Endodermal cell (in vitro differentiated cells): Measurements from ENCODE around the gene CCDC91. TPM values are rescaled to one million over a fixed set of nuclear protein-coding genes. Genes with fewer than 3 reads are reported as not detected.

Experiments used
- DNase-seq: peaks from one replicate; pipeline ENCODE4 v3.0.0-alpha.2; 2017
- H3K27ac ChIP-seq: 2 replicates; pipeline ENCODE4 v1.5.1; 2013; ENCODE audit warnings: mild to moderate bottlenecking, low read depth, low read length, moderate library complexity
- H3K27me3 ChIP-seq: 2 replicates; pipeline ENCODE4 v1.6.1; 2013; ENCODE audit warnings: mild to moderate bottlenecking, low read length, moderate library complexity; ENCODE audit not compliant: insufficient read depth, control insufficient read depth, poor library complexity, severe bottlenecking
- H3K36me3 ChIP-seq: 2 replicates; pipeline ENCODE4 v1.7.0; 2013; ENCODE audit warnings: mild to moderate bottlenecking, low read length, moderate library complexity; ENCODE audit not compliant: control insufficient read depth, insufficient read depth
- H3K4me1 ChIP-seq: one replicate; pipeline ENCODE4 v1.7.0; 2013; ENCODE audit warnings: low read length; ENCODE audit not compliant: control insufficient read depth, insufficient read depth
- H3K4me3 ChIP-seq: 2 replicates; pipeline ENCODE4 v1.5.1; 2013; ENCODE audit warnings: mild to moderate bottlenecking, low read length, moderate library complexity
- H3K9ac ChIP-seq: 2 replicates; pipeline ENCODE4 v1.6.1; 2013; ENCODE audit warnings: mild to moderate bottlenecking, low read length, moderate library complexity; ENCODE audit not compliant: poor library complexity, severe bottlenecking; ENCODE audit errors: extremely low read depth
- H3K9me3 ChIP-seq: 2 replicates; pipeline ENCODE4 v1.6.1; 2013; ENCODE audit warnings: mild to moderate bottlenecking, low read length, moderate library complexity; ENCODE audit not compliant: control insufficient read depth
- H3K27ac Mint-ChIP-seq: 2 replicates; pipeline ENCODE4 v1.8.0; 2020; ENCODE audit warnings: mixed read lengths
- H3K27me3 Mint-ChIP-seq: 2 replicates; pipeline ENCODE4 v1.8.0; 2021; ENCODE audit warnings: mild to moderate bottlenecking, mixed read lengths; ENCODE audit not compliant: insufficient read depth
- H3K36me3 Mint-ChIP-seq: 2 replicates; pipeline ENCODE4 v1.8.0; 2020; ENCODE audit warnings: low read depth, mixed read lengths
- H3K4me1 Mint-ChIP-seq: 2 replicates; pipeline ENCODE4 v1.8.0; 2020; ENCODE audit warnings: mixed read lengths
- H3K4me3 Mint-ChIP-seq: 2 replicates; pipeline ENCODE4 v1.8.0; 2020; ENCODE audit warnings: mild to moderate bottlenecking, moderate library complexity, mixed read lengths
- H3K9me3 Mint-ChIP-seq: 2 replicates; pipeline ENCODE4 v1.8.0; 2020; ENCODE audit warnings: mild to moderate bottlenecking, mixed read lengths
- WGBS, 2 experiments: methylation state at CpG; one replicate each; pipeline versions ENCODE4 v1.1.5 to v1.1.7; 2013; ENCODE audit warnings: missing lambda C conversion rate in 2 of 2, mixed read lengths in 1 of 2; ENCODE audit not compliant: insufficient coverage in 1 of 2, insufficient read length in 1 of 2; 5-methylcytosine and 5-hydroxymethylcytosine counted together
- total RNA-seq, 2 donors: library from RNA; stranded (reverse); fragmentation: NEBNext Ultra II Directional in 1 of 2; extraction: Animal tissue kit (Norgen Biotek cat#: 25700) in 1 of 2; gene quantifications; 2 replicates in 1 of 2; 3 replicates in 1 of 2; pipeline ENCODE4 v1.2.1, GENCODE V29; 2021
- TF ChIP-seq, protein P1 (sequence below): fragments of 200-600 bp; sonication (generic); conservative IDR thresholded peaks from 2 replicates; pipeline ENCODE4 v1.5.0; 2021; ENCODE audit warnings: antibody characterized with exemption, mild to moderate bottlenecking

The CCDC91 gene
- total RNA-seq, 2 donors from 2014 or later, result 25.3 to 45.7 TPM

DNA sequence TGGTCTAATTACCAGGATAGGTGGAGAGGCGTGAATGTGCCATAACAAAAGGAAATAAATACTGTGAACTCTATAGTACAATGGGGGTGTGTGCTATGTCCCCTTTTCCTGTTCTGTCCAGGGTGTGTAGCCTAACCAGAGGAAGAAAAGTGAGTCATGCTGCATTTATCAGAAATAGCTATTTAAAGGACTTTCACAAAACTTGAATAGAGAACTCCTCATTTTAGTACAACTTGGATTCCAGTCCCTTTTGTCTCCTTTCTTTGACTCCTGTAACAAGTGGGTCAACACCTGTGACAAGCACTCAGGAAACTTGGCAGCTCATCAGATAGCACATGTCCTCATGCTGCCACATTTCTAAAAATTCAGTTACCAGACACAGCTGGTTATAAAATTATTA is 123.4 kb downstream of the CCDC91 start:
- Histone ChIP-seq H3K27ac (no peak overlapping the region), H3K9me3 (no peaks in the 10 kb centered on the region), H3K4me3 (no peak overlapping the region), H3K9ac (no peak overlapping the region), H3K36me3 (no peaks in the 10 kb centered on the region), H3K27me3 (no peaks in the 10 kb centered on the region), H3K4me1 (no peaks in the 10 kb centered on the region)
- Mint-ChIP-seq H3K4me1 (peaks cover 19% of the 10 kb centered on the region), H3K4me3 (no peak overlapping the region), H3K36me3 (peaks cover 21% of the 10 kb centered on the region), H3K27me3 (peaks cover 2% of the 10 kb centered on the region), H3K9me3 (peaks cover 12% of the 10 kb centered on the region), H3K27ac (no peak overlapping the region)
- TF ChIP-seq, protein P1, sequence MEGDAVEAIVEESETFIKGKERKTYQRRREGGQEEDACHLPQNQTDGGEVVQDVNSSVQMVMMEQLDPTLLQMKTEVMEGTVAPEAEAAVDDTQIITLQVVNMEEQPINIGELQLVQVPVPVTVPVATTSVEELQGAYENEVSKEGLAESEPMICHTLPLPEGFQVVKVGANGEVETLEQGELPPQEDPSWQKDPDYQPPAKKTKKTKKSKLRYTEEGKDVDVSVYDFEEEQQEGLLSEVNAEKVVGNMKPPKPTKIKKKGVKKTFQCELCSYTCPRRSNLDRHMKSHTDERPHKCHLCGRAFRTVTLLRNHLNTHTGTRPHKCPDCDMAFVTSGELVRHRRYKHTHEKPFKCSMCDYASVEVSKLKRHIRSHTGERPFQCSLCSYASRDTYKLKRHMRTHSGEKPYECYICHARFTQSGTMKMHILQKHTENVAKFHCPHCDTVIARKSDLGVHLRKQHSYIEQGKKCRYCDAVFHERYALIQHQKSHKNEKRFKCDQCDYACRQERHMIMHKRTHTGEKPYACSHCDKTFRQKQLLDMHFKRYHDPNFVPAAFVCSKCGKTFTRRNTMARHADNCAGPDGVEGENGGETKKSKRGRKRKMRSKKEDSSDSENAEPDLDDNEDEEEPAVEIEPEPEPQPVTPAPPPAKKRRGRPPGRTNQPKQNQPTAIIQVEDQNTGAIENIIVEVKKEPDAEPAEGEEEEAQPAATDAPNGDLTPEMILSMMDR, result no peak
- 100% methylated on average over 1 of the region's 1 CpG; no CpG with 5 or more reads in 1 of the 2 experiments for WGBS, 2 experiments
- no peak for DNase-seq

DNA sequence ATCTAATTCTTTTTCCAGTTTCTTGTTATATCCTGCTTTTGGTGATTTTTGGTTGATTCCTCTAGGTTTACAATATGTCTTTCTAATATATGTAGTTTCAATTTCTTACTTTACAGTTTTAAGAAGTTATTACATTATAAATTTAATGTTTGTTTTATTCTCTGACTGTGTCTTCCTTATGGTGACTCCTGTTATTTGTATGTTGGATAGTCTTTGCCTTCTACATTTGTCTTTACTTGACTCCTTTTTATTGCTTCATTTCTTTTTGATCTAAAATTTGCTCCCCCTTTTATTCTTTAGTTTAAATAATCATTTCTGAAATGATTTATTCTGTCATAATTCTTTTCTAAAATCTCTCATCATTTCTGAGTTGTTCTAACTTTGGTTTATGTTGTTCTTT is 125.8 kb downstream of the CCDC91 start:
- Histone ChIP-seq H3K9me3 (no peaks in the 10 kb centered on the region), H3K9ac (no peak overlapping the region), H3K36me3 (no peaks in the 10 kb centered on the region), H3K27me3 (no peaks in the 10 kb centered on the region), H3K4me3 (no peak overlapping the region), H3K4me1 (no peaks in the 10 kb centered on the region), H3K27ac (no peak overlapping the region)
- H3K9me3 Mint-ChIP-seq, result peaks cover 12% of the 10 kb centered on the region
- no peak overlapping the region for H3K27ac Mint-ChIP-seq
- TF ChIP-seq, protein P1, result no peak
- no peak overlapping the region for H3K4me3 Mint-ChIP-seq
- H3K4me1 Mint-ChIP-seq, result peaks cover 14% of the 10 kb centered on the region
- no peak for DNase-seq
- peaks cover 21% of the 10 kb centered on the region for H3K36me3 Mint-ChIP-seq
- no peaks in the 10 kb centered on the region for H3K27me3 Mint-ChIP-seq

DNA sequence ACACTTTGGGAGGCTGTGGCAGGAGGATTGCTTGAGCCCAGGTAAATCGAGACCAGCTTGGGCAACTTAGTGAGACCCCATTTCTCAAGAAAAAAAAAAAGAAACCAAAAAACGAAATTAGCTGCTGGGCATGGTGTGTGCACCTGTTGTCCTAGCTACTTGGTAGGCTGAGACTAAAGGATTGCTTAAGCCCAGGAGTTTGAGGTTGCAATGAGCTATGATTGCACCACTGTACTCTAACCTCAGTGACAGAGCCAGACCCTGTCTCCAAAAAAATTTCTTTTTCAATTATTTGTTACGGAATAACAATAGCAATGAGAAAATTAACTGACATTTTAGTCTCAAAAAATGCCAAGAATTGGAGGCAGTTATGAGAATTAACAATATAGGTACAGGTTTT is 128.0 kb downstream of the CCDC91 start:
- Histone ChIP-seq H3K9ac (no peak overlapping the region), H3K27ac (no peak overlapping the region), H3K9me3 (no peaks in the 10 kb centered on the region), H3K27me3 (no peaks in the 10 kb centered on the region), H3K4me3 (no peak overlapping the region), H3K36me3 (no peaks in the 10 kb centered on the region), H3K4me1 (no peaks in the 10 kb centered on the region)
- Mint-ChIP-seq H3K4me3 (no peak overlapping the region), H3K36me3 (peaks cover 21% of the 10 kb centered on the region), H3K27me3 (no peaks in the 10 kb centered on the region), H3K27ac (no peak overlapping the region), H3K9me3 (peaks cover 12% of the 10 kb centered on the region), H3K4me1 (peaks cover 10% of the 10 kb centered on the region)
- WGBS, 2 experiments, result 39 to 58% methylated on average over 2 to 3 of the region's 3 CpGs
- no peak for DNase-seq
- TF ChIP-seq, protein P1, result no peak
